Skin of body (tissue), 2 donors: ENCODE measurements around the gene SULT1C2. TPM values are rescaled to one million over a fixed set of nuclear protein-coding genes. Genes with fewer than 3 reads are reported as not detected.
A peak's percentile ranks its signal among the peaks of the same experiment; 100 is the strongest.

Experiments used
- DNase-seq: peaks from one replicate; lab custom pipeline; 2025; lab: John Stamatoyannopoulos, UW
- total RNA-seq: library from RNA; depleted of rRNA; stranded (reverse); fragments of >200 nt; gene quantifications from one replicate; pipeline ENCODE4 v1.2.3, GENCODE V29; 2014

The SULT1C2 gene
- total RNA-seq, 1 donor from 2014 or later, result 1.5 TPM

GRCh38 chr2:108293850-108294249 lies 5.2 kb downstream of the SULT1C2 start:
- no peak for DNase-seq

- DNase-seq, result no peak
These were observed 8.9 kb downstream of the SULT1C2 start for GRCh38 chr2:108297436-108298141.

GRCh38 chr2:108301558-108301957 lies 12.9 kb downstream of the SULT1C2 start:
- no peak for DNase-seq

GRCh38 chr2:108304975-108305374 lies 16.3 kb downstream of the SULT1C2 start:
- no peak for DNase-seq

- DNase-seq, result no peak
These were observed 17.2 kb downstream of the SULT1C2 start for GRCh38 chr2:108305901-108306300.

GRCh38 chr2:108309903-108310302 lies 21.2 kb downstream of the SULT1C2 start:
- no peak for DNase-seq

GRCh38 chr2:108314586-108315296 lies 26.0 kb downstream of the SULT1C2 start:
- no peak for DNase-seq

GRCh38 chr2:108315444-108315934 lies 26.8 kb downstream of the SULT1C2 start:
- DNase-seq, result no peak

GRCh38 chr2:108316033-108316432 lies 27.3 kb downstream of the SULT1C2 start:
- no peak for DNase-seq

GRCh38 chr2:108316461-108317258 lies 28.0 kb downstream of the SULT1C2 start:
- DNase-seq, result no peak

- no peak for DNase-seq
These were observed 31.7 kb downstream of the SULT1C2 start for GRCh38 chr2:108320326-108320922.

- no peak for DNase-seq
These were observed 34.9 kb downstream of the SULT1C2 start for GRCh38 chr2:108323619-108324018.

- DNase-seq, result no peak
These were observed 36.0 kb downstream of the SULT1C2 start for GRCh38 chr2:108324531-108325255.

- DNase-seq, result no peak
These were observed 37.1 kb downstream of the SULT1C2 start for GRCh38 chr2:108325756-108326155.

- DNase-seq, result no peak
These were observed 41.1 kb downstream of the SULT1C2 start for GRCh38 chr2:108329771-108330170.

- DNase-seq, result peak; percentile 71
These were observed 42.3 kb downstream of the SULT1C2 start for GRCh38 chr2:108330979-108331378.

- no peak for DNase-seq
These were observed 57.3 kb downstream of the SULT1C2 start for GRCh38 chr2:108345951-108346350.

GRCh38 chr2:108346827-108347226 lies 58.1 kb downstream of the SULT1C2 start:
- DNase-seq, result no peak

GRCh38 chr2:108347786-108348185 lies 59.1 kb downstream of the SULT1C2 start:
- DNase-seq, result no peak

GRCh38 chr2:108348816-108349570 lies 60.3 kb downstream of the SULT1C2 start:
- no peak for DNase-seq
